ENCODE measurements around the gene DBF4.

GRCh38 chr7:87837597-87837996, 38.7 kb upstream of the DBF4 start:
- TF ChIP-seq, protein P1, sequence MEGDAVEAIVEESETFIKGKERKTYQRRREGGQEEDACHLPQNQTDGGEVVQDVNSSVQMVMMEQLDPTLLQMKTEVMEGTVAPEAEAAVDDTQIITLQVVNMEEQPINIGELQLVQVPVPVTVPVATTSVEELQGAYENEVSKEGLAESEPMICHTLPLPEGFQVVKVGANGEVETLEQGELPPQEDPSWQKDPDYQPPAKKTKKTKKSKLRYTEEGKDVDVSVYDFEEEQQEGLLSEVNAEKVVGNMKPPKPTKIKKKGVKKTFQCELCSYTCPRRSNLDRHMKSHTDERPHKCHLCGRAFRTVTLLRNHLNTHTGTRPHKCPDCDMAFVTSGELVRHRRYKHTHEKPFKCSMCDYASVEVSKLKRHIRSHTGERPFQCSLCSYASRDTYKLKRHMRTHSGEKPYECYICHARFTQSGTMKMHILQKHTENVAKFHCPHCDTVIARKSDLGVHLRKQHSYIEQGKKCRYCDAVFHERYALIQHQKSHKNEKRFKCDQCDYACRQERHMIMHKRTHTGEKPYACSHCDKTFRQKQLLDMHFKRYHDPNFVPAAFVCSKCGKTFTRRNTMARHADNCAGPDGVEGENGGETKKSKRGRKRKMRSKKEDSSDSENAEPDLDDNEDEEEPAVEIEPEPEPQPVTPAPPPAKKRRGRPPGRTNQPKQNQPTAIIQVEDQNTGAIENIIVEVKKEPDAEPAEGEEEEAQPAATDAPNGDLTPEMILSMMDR (conservative IDR thresholded peaks at IDR 0.05 in 1 of 2, IDR thresholded peaks at IDR 0.05 in 1 of 2; ENCODE audit: low read depth in 1 of 2, low read length in 2 of 2), result no peak
- TF ChIP-seq EZH2 (IDR thresholded peaks at IDR 0.05; ENCODE audit: low read length, missing control alignments), result no peak
